Liver (tissue), 9 donors: ENCODE measurements around the gene PARL. TPM values are rescaled to one million over a fixed set of nuclear protein-coding genes. Genes with fewer than 3 reads are reported as not detected.

Experiments used
- DNase-seq: peaks from one replicate; pipeline ENCODE4 v3.0.0-alpha.2; 2017; ENCODE audit warnings: low spot score
- H3K27ac ChIP-seq, 2 donors: one replicate each; pipeline ENCODE4 v1.7.0; 2013; ENCODE audit warnings: inconsistent platforms in 2 of 2, low read length in 2 of 2, control low read depth in 1 of 2, low read depth in 1 of 2, mild to moderate bottlenecking in 1 of 2
- H3K27me3 ChIP-seq, 4 donors: one replicate each; pipeline versions ENCODE4 v1.6.1 to v1.7.0; 2013; ENCODE audit warnings: low read length in 3 of 4, inconsistent platforms in 1 of 4, mild to moderate bottlenecking in 1 of 4, moderate library complexity in 1 of 4; ENCODE audit not compliant: control insufficient read depth in 4 of 4, insufficient read depth in 4 of 4
- H3K36me3 ChIP-seq, 4 donors: one replicate each; pipeline versions ENCODE4 v1.6.1 to v1.7.0; 2013; ENCODE audit warnings: low read length in 3 of 4, mild to moderate bottlenecking in 3 of 4, low read depth in 1 of 4, moderate library complexity in 1 of 4; ENCODE audit not compliant: control insufficient read depth in 4 of 4, insufficient read depth in 3 of 4
- H3K4me1 ChIP-seq, 4 donors: one replicate each; pipeline versions ENCODE4 v1.6.1 to v1.7.0; 2013; ENCODE audit warnings: low read length in 3 of 4, mild to moderate bottlenecking in 3 of 4, moderate library complexity in 1 of 4; ENCODE audit not compliant: control insufficient read depth in 4 of 4, insufficient read depth in 4 of 4
- H3K4me3 ChIP-seq, 3 donors: one replicate each; pipeline versions ENCODE4 v1.6.1 to v1.7.0; 2013; ENCODE audit warnings: low read length in 3 of 3, control low read depth in 1 of 3, low read depth in 1 of 3, mild to moderate bottlenecking in 1 of 3
- H3K9ac ChIP-seq, 2 donors: one replicate each; pipeline ENCODE4 v1.7.0; 2013; ENCODE audit warnings: low read length in 2 of 2, mild to moderate bottlenecking in 2 of 2, moderate library complexity in 2 of 2, control low read depth in 1 of 2, low read depth in 1 of 2
- H3K9me3 ChIP-seq, 4 donors: one replicate each; pipeline versions ENCODE4 v1.6.1 to v1.7.0; 2013; ENCODE audit warnings: low read length in 3 of 4; ENCODE audit not compliant: control insufficient read depth in 4 of 4
- ATF3 ChIP-seq: IDR thresholded peaks from 2 replicates; pipeline ENCODE4 v1.6.1; 2016; ENCODE audit warnings: antibody characterized with exemption
- EGR1 ChIP-seq, 2 donors: IDR thresholded peaks; 2 replicates each; pipeline ENCODE4 v1.6.1; 2016 to 2018; ENCODE audit warnings: antibody characterized with exemption in 2 of 2, low read depth in 2 of 2
- FOXA2 ChIP-seq: IDR thresholded peaks from 2 replicates; pipeline ENCODE4 v1.6.1; 2016; ENCODE audit warnings: antibody characterized with exemption
- GABPA ChIP-seq, 2 donors: IDR thresholded peaks in 1 of 2; conservative IDR thresholded peaks in 1 of 2; 2 replicates each; pipeline ENCODE4 v1.6.1; 2016; ENCODE audit warnings: antibody characterized with exemption in 2 of 2, mild to moderate bottlenecking in 1 of 2, moderate library complexity in 1 of 2
- HNF4A ChIP-seq, 2 donors: conservative IDR thresholded peaks; 2 replicates each; pipeline ENCODE4 v1.6.1; 2016; ENCODE audit warnings: antibody characterized with exemption in 2 of 2, mild to moderate bottlenecking in 2 of 2
- HNF4G ChIP-seq: IDR thresholded peaks from 2 replicates; pipeline ENCODE4 v1.6.1; 2016; ENCODE audit warnings: antibody characterized with exemption
- JUND ChIP-seq, 2 donors: IDR thresholded peaks; 2 replicates each; pipeline ENCODE4 v1.6.1; 2016; ENCODE audit warnings: antibody characterized with exemption in 2 of 2
- RAD21 ChIP-seq, 2 donors: IDR thresholded peaks; 2 replicates each; pipeline ENCODE4 v1.6.1; 2016; ENCODE audit warnings: antibody characterized with exemption in 2 of 2, mild to moderate bottlenecking in 2 of 2
- REST ChIP-seq: IDR thresholded peaks from 2 replicates; pipeline ENCODE4 v1.6.1; 2016; ENCODE audit warnings: antibody characterized with exemption, mild to moderate bottlenecking
- RXRA ChIP-seq, 2 donors: IDR thresholded peaks; 2 replicates each; pipeline ENCODE4 v1.6.1; 2017 to 2018; ENCODE audit warnings: antibody characterized with exemption in 2 of 2, mild to moderate bottlenecking in 1 of 2
- SP1 ChIP-seq: IDR thresholded peaks from 2 replicates; pipeline ENCODE4 v1.6.1; 2018; ENCODE audit warnings: antibody characterized with exemption, mild to moderate bottlenecking
- TAF1 ChIP-seq: conservative IDR thresholded peaks from 2 replicates; pipeline ENCODE4 v1.6.1; 2016; ENCODE audit warnings: antibody characterized with exemption, mild to moderate bottlenecking
- YY1 ChIP-seq: IDR thresholded peaks from 2 replicates; pipeline ENCODE4 v1.6.1; 2016; ENCODE audit warnings: antibody characterized with exemption, mild to moderate bottlenecking
- WGBS: extraction: QIAGEN DNeasy Blood & Tissue Kit; methylation state at CpG from one replicate; pipeline ENCODE4 v1.1.7; 2013; 5-methylcytosine and 5-hydroxymethylcytosine counted together
- polyA plus RNA-seq, 2 donors: library from polyadenylated mRNA; stranded (reverse) in 1 of 2; unstranded in 1 of 2; fragments of 200-250 nt in 1 of 2; fragments of >200 nt in 1 of 2; fragmentation: Nextera tagmentation in 1 of 2; extraction: Ambion mirVana in 1 of 2; gene quantifications; one replicate each; pipeline versions ENCODE4 v1.2.1 to v1.2.3, GENCODE V29; 2013 to 2015
- total RNA-seq, 2 donors: library from RNA; depleted of rRNA; stranded (reverse); fragments of >200 nt; gene quantifications; one replicate each; pipeline ENCODE4 v1.2.3, GENCODE V29; 2014
- TF ChIP-seq, protein P1 (sequence below): IDR thresholded peaks from 2 replicates; pipeline ENCODE4 v1.6.1; 2016; ENCODE audit warnings: antibody characterized with exemption
- TF ChIP-seq, protein P2 (sequence below): IDR thresholded peaks from 2 replicates; pipeline ENCODE4 v1.6.1; 2016; ENCODE audit warnings: antibody characterized with exemption
- TF ChIP-seq, protein P3 (sequence below): fragments of 150-350 bp; IDR thresholded peaks from 2 replicates; pipeline ENCODE4 v1.5.1; 2017; ENCODE audit warnings: improper control_type of control experiment, low read depth, low read length; ENCODE audit not compliant: missing input control
- donor health status: healthy.
- donor health status: healthy.
- donor health status: healthy.
- donor health status: healthy.
- donor health status: healthy.

PARL gene
- total and polyA plus RNA-seq, 4 donors, result 16.1 to 32.7 (median 22.1) TPM

DNA sequence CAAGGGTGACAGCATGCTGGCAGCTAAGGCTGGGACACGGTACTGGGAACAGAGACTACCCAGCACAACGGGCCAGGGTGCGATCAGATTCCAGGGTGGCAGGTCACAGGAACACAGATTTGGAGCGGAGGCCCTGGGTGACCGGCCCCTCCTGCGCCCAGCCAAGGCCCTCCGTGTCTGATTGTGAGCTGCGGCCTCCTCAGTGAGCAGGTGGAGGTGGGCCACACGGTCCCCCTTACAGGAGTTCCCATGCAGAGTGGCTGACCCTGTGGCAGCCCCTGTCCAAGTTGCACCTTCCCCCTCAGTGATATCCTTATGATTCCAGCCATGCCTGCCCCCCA is 28.9 kb upstream of the PARL start:
- TF ChIP-seq, protein P1, sequence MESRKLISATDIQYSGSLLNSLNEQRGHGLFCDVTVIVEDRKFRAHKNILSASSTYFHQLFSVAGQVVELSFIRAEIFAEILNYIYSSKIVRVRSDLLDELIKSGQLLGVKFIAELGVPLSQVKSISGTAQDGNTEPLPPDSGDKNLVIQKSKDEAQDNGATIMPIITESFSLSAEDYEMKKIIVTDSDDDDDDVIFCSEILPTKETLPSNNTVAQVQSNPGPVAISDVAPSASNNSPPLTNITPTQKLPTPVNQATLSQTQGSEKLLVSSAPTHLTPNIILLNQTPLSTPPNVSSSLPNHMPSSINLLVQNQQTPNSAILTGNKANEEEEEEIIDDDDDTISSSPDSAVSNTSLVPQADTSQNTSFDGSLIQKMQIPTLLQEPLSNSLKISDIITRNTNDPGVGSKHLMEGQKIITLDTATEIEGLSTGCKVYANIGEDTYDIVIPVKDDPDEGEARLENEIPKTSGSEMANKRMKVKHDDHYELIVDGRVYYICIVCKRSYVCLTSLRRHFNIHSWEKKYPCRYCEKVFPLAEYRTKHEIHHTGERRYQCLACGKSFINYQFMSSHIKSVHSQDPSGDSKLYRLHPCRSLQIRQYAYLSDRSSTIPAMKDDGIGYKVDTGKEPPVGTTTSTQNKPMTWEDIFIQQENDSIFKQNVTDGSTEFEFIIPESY, result no peak
- TF ChIP-seq, protein P2, sequence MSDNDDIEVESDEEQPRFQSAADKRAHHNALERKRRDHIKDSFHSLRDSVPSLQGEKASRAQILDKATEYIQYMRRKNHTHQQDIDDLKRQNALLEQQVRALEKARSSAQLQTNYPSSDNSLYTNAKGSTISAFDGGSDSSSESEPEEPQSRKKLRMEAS, result no peak
- TF ChIP-seq REST, result no peak
- TF ChIP-seq FOXA2, result no peak
- TF ChIP-seq HNF4G, result no peak
- no peak for TF ChIP-seq EGR1 (IDR thresholded peaks at IDR 0.05; ENCODE audit: low read depth in 2 of 2)
- TF ChIP-seq ATF3, result no peak
- TF ChIP-seq SP1, result no peak
- no peak for TF ChIP-seq GABPA (IDR thresholded peaks at IDR 0.05 in 1 of 2, conservative IDR thresholded peaks at IDR 0.05 in 1 of 2)
- Histone ChIP-seq H3K27me3 (no peaks in the 10 kb centered on the region), H3K27ac (no peak overlapping the region), H3K4me1 (no peaks in the 10 kb centered on the region), H3K9me3 (no peaks in the 10 kb centered on the region), H3K4me3 (no peak overlapping the region), H3K36me3 (no peaks in the 10 kb centered on the region), H3K9ac (no peak overlapping the region)
- no peak for DNase-seq
- 84% methylated on average over 9 of the region's 9 CpGs for WGBS

- no peaks in the 10 kb centered on the region for H3K27me3 ChIP-seq
- H3K9me3 ChIP-seq, result no peaks in the 10 kb centered on the region
- DNase-seq, result no peak
- no peak overlapping the region for H3K9ac ChIP-seq
- H3K27ac ChIP-seq, result no peak overlapping the region
- H3K4me3 ChIP-seq, result no peak overlapping the region
- 84% methylated on average over 10 of the region's 10 CpGs for WGBS
- H3K4me1 ChIP-seq, result no peaks in the 10 kb centered on the region
- H3K36me3 ChIP-seq, result no peaks in the 10 kb centered on the region
- TF ChIP-seq HNF4G (no peak), ATF3 (no peak), RXRA (IDR thresholded peaks at IDR 0.05) (no peak), YY1 (no peak), RAD21 (IDR thresholded peaks at IDR 0.05) (no peak), FOXA2 (no peak), EGR1 (IDR thresholded peaks at IDR 0.05; ENCODE audit: low read depth in 2 of 2) (no peak), TAF1 (no peak), SP1 (no peak), JUND (IDR thresholded peaks at IDR 0.05) (no peak), HNF4A (conservative IDR thresholded peaks at IDR 0.05) (no peak)
- TF ChIP-seq, protein P2, result no peak
- TF ChIP-seq, protein P3, sequence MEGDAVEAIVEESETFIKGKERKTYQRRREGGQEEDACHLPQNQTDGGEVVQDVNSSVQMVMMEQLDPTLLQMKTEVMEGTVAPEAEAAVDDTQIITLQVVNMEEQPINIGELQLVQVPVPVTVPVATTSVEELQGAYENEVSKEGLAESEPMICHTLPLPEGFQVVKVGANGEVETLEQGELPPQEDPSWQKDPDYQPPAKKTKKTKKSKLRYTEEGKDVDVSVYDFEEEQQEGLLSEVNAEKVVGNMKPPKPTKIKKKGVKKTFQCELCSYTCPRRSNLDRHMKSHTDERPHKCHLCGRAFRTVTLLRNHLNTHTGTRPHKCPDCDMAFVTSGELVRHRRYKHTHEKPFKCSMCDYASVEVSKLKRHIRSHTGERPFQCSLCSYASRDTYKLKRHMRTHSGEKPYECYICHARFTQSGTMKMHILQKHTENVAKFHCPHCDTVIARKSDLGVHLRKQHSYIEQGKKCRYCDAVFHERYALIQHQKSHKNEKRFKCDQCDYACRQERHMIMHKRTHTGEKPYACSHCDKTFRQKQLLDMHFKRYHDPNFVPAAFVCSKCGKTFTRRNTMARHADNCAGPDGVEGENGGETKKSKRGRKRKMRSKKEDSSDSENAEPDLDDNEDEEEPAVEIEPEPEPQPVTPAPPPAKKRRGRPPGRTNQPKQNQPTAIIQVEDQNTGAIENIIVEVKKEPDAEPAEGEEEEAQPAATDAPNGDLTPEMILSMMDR, result no peak
Observed at GRCh38 chr3:183912895-183913579, 28.4 kb upstream of the PARL start.
